NCI-H524 treated with DMSO at 0.1 percent for 48 hours (cell line): ENCODE results near the gene FAM124B.

Source experiments
- DNase-seq: peaks from one replicate; lab custom pipeline; 2025; lab: John Stamatoyannopoulos, UW

Gene FAM124B

DNA sequence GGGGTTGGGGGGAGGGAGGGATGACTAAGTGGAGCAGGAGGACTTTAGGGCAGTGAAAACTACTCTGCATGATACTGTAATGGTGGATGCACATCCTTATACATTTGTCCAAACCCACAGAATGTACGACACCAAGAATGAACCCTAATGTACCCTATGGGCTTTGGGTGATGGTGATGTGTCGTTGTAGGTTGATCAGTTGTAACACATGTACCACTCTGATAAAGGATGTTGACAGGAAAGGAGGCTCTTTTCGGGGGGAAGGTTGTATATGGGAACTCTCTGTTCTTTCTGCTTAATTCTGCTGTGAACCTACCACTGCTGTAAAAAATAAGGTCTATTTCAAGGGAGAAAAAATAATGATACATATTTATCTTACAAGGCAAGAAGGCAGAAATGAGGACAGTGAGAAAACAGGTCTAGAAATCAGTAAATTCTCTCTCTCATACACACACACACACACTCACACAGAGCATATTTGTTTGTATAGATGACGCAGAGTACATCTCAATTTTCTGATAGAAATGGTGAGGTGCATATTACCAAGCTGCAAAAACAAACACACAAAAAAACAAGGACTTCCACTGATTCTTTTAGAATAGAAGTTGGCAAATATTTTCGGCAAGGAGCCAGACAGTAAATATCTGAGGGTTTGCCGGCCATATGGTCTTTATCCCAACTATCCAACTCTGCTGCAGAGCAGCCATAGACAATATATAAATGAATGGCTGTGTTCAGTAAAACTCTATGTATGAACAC, 20.2 kb downstream of the FAM124B start:
- no peak for DNase-seq

DNA sequence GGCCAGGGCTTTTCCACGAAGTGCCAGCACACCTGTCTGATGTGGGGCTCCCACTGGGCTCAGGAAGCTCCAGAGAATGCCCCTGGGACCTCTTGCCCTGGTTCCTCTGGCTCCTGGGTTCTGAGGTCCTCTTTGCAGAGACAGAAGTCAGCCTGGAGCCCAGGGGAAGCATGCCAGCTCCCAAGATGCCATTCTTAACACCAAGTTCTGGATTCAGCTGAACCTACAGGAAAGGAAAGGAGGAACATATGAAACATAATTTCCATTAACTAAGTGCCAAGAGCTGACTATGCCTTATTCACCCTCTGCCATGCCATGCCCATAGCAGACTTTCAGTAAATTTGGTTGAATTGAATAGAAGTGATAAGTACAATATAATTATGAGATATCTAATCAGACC, 21.9 kb downstream of the FAM124B start:
- DNase-seq: no peak

DNA sequence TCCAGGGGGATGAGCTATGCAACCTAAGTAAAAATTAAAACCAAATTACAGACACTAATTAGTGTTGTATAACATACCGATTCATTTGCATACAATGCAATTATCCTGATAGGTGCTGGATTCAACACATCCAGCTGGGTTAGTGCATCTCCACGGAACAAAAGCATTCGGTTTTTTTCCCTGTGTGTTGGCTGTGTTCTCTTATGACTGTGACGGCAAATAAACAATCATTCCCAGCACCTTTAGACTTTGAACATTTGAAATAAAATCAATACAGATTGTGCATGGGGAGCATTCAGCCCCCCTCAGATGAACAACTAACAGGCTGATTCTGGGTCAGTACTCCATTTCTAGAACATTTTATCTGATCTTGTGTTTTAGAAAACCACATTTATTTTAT, 22.7 kb downstream of the FAM124B start:
- DNase-seq: no peak

DNA sequence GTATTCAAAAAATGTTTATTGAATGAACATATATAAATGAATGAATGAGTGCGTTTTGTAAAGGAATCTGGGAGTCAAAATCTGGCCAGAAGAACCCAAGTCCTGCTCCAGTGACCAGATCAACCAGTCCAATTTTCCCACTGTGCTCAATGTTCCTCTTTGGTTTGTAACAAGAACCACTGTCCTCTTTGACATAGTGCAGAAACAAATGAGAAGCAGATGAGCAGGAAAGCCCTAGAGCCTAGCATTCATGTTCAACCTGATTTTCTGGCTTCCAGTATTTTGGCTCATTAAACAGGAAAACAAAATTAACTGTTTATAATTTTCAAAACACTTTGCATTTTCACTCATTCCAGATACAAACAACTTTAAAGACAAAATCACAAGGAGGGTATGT, 23.2 kb downstream of the FAM124B start:
- DNase-seq: no peak

DNA sequence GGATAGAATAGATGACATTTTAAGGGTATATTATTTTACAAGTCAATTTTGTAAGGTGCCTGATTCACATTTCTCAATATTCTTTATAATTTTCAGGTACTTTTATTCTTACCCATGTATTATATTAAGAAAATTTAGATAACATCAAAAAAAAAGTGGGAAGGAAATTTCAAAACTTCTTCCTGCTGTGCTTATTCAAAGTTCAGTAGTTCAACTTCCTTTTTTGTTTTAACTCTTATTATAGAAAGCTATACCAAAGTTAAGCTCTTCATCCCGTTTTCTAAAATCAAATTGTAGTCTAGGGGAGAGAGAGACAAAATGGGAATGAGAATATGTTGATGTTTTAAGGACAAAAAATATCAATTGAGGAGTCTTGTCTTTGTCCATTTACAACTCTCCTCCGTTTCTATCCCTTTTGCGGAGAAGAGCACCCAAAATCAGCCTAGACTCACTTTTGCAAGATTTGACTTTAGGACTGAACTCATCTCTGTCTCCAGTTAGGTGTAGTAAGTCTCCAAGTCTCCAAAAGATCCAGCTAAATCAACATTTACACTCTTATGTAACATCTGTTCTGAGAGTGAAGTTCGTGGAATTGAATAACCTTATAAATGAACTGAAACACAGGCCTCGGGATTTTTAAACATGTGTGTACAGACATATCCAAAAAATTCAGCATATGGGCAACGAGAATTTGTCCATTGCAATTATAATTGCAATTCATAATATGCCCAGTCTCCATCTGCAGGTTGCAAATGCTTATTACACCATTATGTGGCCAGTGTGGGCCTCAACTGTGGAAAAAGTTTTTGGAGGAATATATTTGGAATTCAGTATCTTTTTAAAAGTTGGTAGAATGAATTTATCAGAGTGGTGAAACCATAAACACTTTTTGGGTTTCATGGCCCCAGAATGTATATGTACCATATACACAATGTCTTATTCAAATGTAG, 23.9 kb downstream of the FAM124B start:
- DNase-seq: no peak

DNA sequence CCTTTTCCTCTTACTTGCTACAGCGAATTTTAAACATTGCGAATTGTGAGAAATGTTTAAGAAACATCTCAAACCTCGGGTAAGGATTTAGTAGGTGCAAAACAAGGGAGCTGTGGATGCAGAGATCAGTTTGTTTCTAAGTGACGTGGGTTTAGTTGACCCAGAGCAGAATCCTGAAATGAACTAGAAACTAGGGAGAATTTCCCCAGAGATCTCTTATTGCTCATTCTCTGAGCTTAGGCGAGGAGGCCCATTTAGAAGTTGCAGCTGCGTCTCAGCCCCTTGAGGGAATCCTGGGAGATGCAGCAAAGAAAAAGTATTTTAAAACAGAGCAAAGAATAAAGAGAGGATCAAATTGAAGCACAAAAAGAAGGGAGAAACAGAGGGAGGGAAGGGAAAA, 29.3 kb downstream of the FAM124B start:
- DNase-seq: no peak

DNA sequence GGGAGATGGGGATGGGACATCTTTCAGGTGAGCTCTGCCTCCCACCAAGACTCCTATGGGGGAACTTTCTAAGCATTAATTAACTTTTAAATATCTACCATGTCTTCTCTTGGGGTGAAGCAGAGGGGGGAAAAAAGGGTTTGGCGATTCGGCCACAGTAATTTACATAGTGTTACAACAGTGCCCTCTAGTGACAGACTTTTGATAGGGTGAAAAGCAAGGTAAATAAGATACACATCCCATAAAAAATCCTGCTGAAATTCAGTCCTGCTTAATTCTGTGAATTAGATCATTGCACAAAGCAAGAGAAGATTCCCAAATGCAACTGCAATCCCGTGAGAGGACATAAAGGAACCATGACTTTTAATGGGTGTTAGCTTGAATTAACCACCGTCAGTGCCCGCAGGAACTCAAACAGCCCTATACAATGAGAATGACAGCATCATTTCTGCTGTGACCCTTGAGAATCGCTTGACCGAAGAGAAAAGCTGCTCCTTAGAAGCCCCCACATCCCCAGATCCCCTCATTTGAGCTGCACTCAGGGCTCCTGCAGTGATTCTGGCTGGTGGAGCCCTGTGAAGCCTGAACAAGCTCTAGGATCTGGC, 32.8 kb downstream of the FAM124B start:
- no peak for DNase-seq

DNA sequence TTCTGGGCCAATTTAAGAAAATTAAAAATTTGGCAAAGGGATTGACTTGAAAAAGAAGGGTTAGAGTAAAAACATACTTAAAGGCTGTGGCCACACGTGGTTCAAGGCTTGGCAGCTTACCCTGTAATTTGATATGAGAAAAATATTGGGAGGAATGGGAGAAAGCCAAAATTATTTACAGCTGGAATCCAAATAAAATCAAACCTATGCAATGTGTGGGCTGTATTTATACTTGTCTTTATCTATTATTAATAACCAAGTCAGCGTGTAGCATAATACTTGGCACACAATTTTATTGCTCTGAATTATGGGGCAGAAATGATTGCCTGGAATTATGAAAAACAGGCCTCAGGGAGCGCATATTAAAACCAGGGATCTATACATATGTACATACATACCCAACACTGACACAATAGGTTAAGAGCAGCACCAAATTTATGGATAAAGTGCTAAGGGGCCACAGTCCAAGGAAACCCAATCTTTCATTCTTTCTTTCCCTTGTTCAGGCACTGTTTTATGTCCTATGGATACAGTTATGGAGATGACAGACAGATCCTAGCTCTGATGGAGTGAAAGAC, 35.6 kb downstream of the FAM124B start:
- DNase-seq: no peak

DNA sequence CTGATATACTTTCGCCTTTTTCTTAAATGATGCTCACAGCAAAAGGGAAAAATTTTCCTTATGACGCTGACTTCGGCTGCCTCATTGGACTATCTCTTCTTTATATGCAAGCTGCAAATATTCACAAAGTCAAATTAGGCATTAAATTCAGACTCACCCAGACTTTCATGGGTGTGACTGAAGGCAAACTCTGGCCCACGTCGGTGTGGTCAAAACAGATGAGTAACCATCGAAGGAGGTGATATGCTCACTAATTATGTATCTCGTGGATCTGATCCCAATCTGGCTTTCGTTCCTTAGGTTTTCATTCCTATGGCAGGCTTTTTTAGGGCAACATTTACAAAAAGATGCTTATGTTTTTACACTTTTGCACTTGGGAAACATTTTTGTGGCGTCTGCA, 36.6 kb downstream of the FAM124B start:
- no peak for DNase-seq

DNA sequence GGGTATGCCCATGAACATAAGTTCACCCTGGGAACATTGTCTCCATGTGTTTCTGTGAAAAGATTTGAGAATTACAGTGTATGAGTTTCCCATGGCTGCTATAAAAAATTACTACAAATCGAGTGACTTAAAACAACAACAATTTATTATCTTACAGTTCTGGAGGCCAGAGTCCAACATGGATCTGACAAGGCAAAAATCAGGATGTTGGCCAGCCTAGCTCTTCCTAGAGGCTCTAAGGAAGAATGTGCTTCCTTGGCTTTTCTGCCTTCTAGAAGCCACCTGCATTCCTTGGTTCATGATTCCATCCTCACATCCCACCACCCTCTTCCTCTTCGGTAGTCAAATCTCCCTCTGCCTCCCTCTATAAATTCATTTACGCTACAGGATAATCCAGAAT, 38.6 kb downstream of the FAM124B start:
- DNase-seq: no peak

DNA sequence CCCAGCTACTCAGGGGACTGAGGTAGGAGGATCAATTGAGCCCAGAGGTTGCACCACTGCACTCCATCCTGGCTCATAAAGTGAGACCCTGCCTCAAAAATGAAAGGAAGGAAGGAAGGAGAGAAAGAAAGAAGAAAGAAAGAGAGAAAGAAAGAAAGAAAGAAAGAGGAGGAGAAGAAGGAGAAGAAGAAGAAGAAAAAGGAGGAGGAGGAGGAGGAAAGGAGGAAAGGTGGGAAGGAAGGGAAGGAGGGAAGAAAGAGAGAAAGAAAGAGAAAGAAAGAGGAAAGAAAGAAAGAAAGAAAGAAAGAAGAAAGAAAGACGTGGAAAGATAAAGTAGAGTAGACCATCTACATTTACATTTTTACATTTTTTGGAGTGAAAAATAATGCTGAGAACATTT, 39.8 kb downstream of the FAM124B start:
- DNase-seq: no peak

DNA sequence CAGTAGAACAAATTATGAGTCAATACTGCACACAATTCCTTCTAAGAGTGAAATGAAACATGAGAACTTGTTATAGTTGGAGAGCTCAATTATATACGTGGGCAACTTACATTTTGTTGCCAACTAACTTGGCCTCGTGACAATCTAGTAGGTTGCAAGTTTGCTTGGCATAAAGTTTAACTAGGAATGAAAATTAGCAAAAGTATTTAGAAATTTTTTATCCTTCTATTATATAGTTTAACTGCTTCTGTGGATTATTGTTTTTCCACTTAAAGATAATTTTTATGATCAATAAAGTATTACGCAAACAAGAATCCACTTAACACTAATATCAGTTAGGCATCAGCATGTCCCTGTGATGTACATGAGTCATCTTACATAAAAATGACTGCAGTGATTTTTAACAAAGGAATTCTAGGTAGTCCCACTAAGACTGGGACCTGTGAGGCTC, 41.1 kb downstream of the FAM124B start:
- no peak for DNase-seq

DNA sequence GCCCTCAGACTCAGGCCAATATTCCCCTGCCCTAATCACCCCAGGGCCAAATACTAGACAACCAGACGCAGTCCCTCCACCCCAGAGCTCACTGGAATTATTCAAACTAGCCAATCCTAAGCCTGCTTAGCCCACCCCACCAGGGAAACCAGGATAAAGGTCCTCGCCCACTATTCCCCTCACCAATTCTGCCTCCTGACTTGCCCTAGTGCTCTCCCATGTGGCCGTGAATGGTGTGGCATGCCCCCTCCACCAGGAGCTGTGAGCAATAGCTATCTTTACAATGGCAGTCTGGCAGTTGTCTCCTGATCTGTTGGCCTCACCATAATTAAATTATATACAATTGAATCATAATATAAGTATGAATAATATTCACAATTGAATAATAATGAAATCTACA, 42.3 kb downstream of the FAM124B start:
- no peak for DNase-seq

DNA sequence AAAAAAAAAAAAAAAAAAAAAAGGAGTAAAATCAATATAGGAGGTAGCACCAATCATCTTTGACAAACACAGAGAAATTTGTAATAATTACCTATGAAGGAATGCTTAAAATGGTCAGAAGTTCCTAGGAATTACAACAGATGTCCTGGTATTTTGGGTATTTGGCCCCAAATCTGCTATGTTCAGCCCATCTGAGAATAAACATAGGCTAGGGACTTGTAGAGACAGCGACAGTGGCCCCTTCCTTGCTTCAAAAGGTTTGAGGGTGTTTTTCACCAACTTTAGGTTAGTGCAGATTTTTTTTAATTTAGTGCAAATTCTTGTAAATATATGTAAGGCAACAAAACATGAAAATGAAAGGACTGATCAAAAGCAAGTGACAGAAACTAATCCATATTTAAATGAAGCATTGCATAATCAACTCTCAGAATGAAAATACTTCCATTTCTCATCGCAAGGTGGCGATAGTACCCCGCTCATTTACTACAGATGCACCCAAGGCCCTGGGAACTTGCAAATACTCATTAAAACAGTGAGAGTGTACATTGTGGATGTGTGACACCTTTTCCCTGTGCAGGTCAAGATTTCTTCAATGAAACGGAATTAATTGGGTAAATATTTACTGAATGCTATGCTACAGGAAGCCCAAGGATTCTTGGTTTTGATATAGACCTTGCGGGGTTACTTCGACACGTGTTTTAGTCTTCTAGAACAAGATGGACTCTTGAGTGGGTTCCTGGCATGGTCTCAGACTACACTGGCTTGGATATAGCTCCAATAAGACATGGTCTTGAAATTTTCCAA, 44.6 kb downstream of the FAM124B start:
- DNase-seq: no peak

DNA sequence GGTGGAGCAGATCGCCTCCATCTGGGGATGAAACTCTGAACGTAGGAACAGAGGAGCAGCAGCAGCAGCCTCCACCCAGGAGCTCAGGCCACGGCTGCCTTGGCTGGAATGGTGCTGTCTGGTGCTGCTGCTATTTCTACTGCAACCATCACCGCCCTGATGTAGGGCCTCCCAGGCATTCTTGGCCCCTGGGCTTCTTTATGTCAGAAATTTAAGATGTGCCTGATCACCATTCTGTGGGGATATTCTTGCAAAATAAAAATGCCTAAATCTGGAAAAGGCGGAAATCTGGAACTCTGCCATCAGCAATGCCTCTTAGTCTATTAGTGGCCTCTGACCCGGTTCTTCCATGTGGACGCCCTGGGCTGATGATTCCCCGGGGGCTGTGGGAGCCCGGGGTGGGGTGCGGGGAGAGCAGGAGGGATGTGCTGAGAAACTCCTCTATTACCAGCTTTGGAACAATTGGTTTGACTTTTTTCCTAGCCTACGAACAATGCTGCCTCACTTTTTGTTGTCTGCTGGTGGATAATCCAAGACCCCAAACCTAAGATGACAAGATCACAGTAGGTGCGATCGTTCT, 47.2 kb downstream of the FAM124B start:
- DNase-seq: no peak

DNA sequence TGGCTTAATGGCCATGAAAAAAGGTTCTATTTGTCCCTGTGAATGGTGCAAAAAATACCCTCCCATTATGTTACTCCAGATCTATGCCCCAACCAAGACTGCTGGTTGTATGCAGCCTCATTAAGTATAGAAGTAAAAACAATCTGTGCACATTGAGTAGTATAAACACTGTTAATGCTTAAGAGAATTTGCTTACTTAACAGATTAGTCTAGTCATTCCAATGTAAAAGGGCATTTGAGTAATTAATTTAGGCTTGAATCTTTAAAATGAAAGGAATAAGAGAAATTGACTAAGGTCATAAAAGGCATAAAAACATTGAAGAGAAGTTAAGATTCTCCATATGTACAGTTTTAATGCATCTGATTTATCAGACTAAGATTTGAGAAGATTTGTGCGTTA, 51.2 kb downstream of the FAM124B start:
- DNase-seq: no peak

DNA sequence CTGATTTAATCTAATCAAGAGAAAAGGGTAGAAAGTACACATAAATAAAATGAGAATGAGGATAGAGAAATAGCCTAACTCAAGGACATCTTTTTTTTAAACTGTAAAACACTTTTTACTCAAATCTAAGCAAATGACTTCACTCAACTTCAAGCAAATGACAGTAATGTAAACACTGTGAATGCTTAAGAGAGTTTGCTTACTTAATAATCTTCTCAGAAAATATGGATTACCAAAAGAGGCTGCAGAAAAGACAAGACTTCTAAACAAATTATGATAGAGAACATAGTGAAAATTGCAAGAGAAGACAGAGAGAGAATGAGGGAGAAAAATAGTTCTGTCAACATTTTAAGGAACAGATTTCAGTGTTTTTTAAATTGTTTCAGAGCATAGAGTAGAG, 52.5 kb downstream of the FAM124B start:
- DNase-seq: no peak

DNA sequence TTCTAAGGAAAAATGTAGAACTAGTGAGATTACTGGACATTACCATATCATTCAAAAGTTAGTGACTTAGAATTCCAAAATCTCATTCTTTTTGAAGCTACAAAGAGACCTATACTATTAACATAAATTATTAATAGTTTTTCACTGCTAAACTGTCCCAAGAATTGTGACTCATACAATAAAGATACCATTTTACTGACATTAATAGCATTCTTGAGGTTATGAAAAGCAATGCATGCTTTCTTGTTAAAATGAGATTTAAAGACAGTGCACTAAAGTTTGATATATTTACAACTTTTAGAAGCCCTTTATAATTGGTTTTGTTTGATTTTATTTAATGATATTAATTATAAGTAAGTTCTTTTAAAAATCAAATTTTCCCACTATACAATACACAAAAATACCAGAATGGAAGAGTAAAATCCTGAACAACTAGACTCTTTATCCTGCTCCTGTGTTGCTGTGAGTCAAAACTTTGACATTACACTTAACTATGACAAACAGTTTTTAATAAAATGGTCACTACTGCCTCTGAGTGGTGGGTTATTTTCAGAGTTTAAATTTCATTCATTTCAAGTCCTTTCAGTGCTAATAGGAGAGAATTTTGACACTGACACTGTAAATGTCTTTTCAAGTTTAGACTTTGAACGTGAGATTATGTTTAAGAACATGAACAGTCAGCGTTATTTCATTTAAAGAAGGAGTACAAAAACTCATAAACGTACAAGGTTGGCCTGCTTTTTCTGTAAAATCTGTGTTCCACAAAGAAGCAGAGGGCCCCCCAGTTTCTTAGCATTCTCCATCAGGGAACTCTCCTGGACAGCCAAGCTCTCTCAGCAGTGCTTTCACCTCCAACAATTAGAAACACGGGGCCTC, 54.5 kb downstream of the FAM124B start:
- DNase-seq: no peak

DNA sequence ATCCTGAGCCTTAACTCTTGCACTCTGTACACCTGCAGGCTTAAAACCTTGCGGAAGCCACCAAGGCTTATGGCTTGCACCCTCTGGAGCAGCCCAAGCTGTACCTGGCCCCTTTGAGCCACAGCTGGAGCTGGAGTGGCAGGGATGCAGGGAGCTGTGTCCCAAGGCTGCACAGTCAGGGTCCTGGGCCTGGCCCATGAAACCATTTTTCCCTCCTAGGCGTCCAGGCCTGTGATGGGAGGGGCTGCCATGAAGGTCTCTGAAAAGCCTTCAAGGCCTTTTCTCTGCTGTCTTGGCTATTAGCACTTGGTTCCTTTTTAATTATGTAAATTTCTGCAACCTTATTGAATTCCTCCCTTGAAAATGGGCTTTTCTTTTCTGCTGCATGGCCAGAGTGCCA, 56.4 kb downstream of the FAM124B start:
- DNase-seq: no peak

DNA sequence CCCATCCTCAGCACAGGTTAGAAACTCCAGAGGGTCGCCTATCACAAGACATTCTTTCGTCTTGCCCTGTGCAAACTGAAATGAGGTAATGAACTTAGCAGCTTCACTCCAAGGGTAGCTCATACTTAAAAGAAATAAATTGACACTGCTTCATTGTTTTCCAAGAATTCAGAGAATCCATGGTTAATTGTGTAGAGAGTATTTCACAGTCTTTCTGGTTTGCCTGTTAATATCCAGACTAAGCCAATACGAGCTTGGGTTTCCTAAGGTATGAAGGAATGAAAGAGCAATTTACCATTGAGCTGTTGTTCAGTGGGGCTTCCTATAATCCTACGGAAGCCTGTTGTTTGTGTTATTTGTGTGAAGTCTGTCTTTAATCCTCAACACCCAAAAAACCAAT, 58.7 kb downstream of the FAM124B start:
- no peak for DNase-seq
